Measurements from ENCODE around the gene B3GNT8. TPM values are rescaled to one million over a fixed set of nuclear protein-coding genes. Genes with fewer than 3 reads are reported as not detected.

Gene B3GNT8
- total RNA-seq, 1 donor from 2014 or later = 0.35 TPM

- no peaks in the 10 kb centered on the region for H3K9me3 Mint-ChIP-seq (ENCODE audit: unreplicated experiment)
- DNase-seq (ENCODE audit: extremely low spot score, unreplicated experiment) = no peak
- no peaks in the 10 kb centered on the region for H3K27me3 Mint-ChIP-seq (ENCODE audit: unreplicated experiment)
- no peak overlapping the region for H3K4me3 Mint-ChIP-seq (ENCODE audit: unreplicated experiment)
- no peak overlapping the region for H3K27ac Mint-ChIP-seq (ENCODE audit: unreplicated experiment)
- peaks cover 11% of the 10 kb centered on the region for H3K36me3 Mint-ChIP-seq (ENCODE audit: unreplicated experiment)
- no peak for TF ChIP-seq CTCF (IDR thresholded peaks at IDR 0.05)
- peaks cover 13% of the 10 kb centered on the region for H3K4me1 Mint-ChIP-seq (ENCODE audit: unreplicated experiment)
Measured at GRCh38 chr19:41426116-41426841, 895 bp downstream of the B3GNT8 start.

GRCh38 chr19:41425174-41426115, 1.7 kb downstream of the B3GNT8 start:
- H3K9me3 Mint-ChIP-seq (ENCODE audit: unreplicated experiment) = no peaks in the 10 kb centered on the region
- H3K27ac Mint-ChIP-seq (ENCODE audit: unreplicated experiment) = no peak overlapping the region
- no peak for DNase-seq (ENCODE audit: extremely low spot score, unreplicated experiment)
- peaks cover 11% of the 10 kb centered on the region for H3K36me3 Mint-ChIP-seq (ENCODE audit: unreplicated experiment)
- no peaks in the 10 kb centered on the region for H3K27me3 Mint-ChIP-seq (ENCODE audit: unreplicated experiment)
- TF ChIP-seq CTCF (IDR thresholded peaks at IDR 0.05) = no peak
- H3K4me3 Mint-ChIP-seq (ENCODE audit: unreplicated experiment) = no peak overlapping the region
- H3K4me1 Mint-ChIP-seq (ENCODE audit: unreplicated experiment) = peaks cover 13% of the 10 kb centered on the region

- Mint-ChIP-seq H3K27ac (ENCODE audit: unreplicated experiment) (no peak overlapping the region), H3K36me3 (ENCODE audit: unreplicated experiment) (peaks cover 11% of the 10 kb centered on the region), H3K4me1 (ENCODE audit: unreplicated experiment) (peaks cover 13% of the 10 kb centered on the region), H3K9me3 (ENCODE audit: unreplicated experiment) (no peaks in the 10 kb centered on the region), H3K4me3 (ENCODE audit: unreplicated experiment) (no peak overlapping the region), H3K27me3 (ENCODE audit: unreplicated experiment) (no peaks in the 10 kb centered on the region)
- TF ChIP-seq CTCF (IDR thresholded peaks at IDR 0.05) = no peak
- DNase-seq (ENCODE audit: extremely low spot score, unreplicated experiment) = no peak
Measured at GRCh38 chr19:41424335-41425173, 2.6 kb downstream of the B3GNT8 start.

- no peaks in the 10 kb centered on the region for H3K27me3 Mint-ChIP-seq (ENCODE audit: unreplicated experiment)
- no peak overlapping the region for H3K4me3 Mint-ChIP-seq (ENCODE audit: unreplicated experiment)
- H3K36me3 Mint-ChIP-seq (ENCODE audit: unreplicated experiment) = peaks cover 18% of the 10 kb centered on the region
- no peaks in the 10 kb centered on the region for H3K9me3 Mint-ChIP-seq (ENCODE audit: unreplicated experiment)
- DNase-seq (ENCODE audit: extremely low spot score, unreplicated experiment) = no peak
- TF ChIP-seq CTCF (IDR thresholded peaks at IDR 0.05) = no peak
- H3K4me1 Mint-ChIP-seq (ENCODE audit: unreplicated experiment) = peaks cover 12% of the 10 kb centered on the region
- no peak overlapping the region for H3K27ac Mint-ChIP-seq (ENCODE audit: unreplicated experiment)
Measured at GRCh38 chr19:41422955-41423354, 4.2 kb downstream of the B3GNT8 start.

All from osteocyte (in vitro differentiated cells).